Measurements from ENCODE around the gene C2CD4D.

The C2CD4D gene

GRCh38 chr1:151823175-151823574, 16.4 kb downstream of the C2CD4D start:
- H3K4me1 ChIP-seq (ENCODE audit: control insufficient read depth, insufficient read depth, low read length): peaks cover 14% of the 10 kb centered on the region
- no peak overlapping the region for H3K9ac ChIP-seq (ENCODE audit: low read depth, low read length)
- no peak overlapping the region for H3K27ac ChIP-seq (ENCODE audit: low read depth, low read length)
- no peaks in the 10 kb centered on the region for H3K9me3 ChIP-seq (ENCODE audit: control insufficient read depth, insufficient read depth, low read length)
- H3K36me3 ChIP-seq (ENCODE audit: control insufficient read depth, insufficient read depth, low read length): no peaks in the 10 kb centered on the region
- no peak overlapping the region for H3K4me3 ChIP-seq (ENCODE audit: low read depth, low read length)
- H3K27me3 ChIP-seq (ENCODE audit: control insufficient read depth, insufficient read depth, low read length): 0 out of 2 replicates have a peak, but pooled peaks cover 3% of the 10 kb centered on the region

- no peaks in the 10 kb centered on the region for H3K9me3 ChIP-seq (ENCODE audit: control insufficient read depth, insufficient read depth, low read length)
- no peak overlapping the region for H3K27ac ChIP-seq (ENCODE audit: low read depth, low read length)
- peaks cover 14% of the 10 kb centered on the region for H3K4me1 ChIP-seq (ENCODE audit: control insufficient read depth, insufficient read depth, low read length)
- no peak overlapping the region for H3K9ac ChIP-seq (ENCODE audit: low read depth, low read length)
- 0 out of 2 replicates have a peak, but pooled peaks cover 3% of the 10 kb centered on the region for H3K27me3 ChIP-seq (ENCODE audit: control insufficient read depth, insufficient read depth, low read length)
- no peaks in the 10 kb centered on the region for H3K36me3 ChIP-seq (ENCODE audit: control insufficient read depth, insufficient read depth, low read length)
- no peak overlapping the region for H3K4me3 ChIP-seq (ENCODE audit: low read depth, low read length)
These were observed 17.2 kb downstream of the C2CD4D start for GRCh38 chr1:151822404-151822803.

- Histone ChIP-seq H3K27me3 (ENCODE audit: control insufficient read depth, insufficient read depth, low read length) (0 out of 2 replicates have a peak, but pooled peaks cover 3% of the 10 kb centered on the region), H3K4me3 (ENCODE audit: low read depth, low read length) (no peak overlapping the region), H3K36me3 (ENCODE audit: control insufficient read depth, insufficient read depth, low read length) (no peaks in the 10 kb centered on the region), H3K27ac (ENCODE audit: low read depth, low read length) (no peak overlapping the region), H3K4me1 (ENCODE audit: control insufficient read depth, insufficient read depth, low read length) (peaks cover 9% of the 10 kb centered on the region; the same call in 1 of the 2 replicates), H3K9ac (ENCODE audit: low read depth, low read length) (no peak overlapping the region), H3K9me3 (ENCODE audit: control insufficient read depth, insufficient read depth, low read length) (no peaks in the 10 kb centered on the region)
These were observed 18.7 kb downstream of the C2CD4D start for GRCh38 chr1:151820940-151821339.

- no peaks in the 10 kb centered on the region for H3K9me3 ChIP-seq (ENCODE audit: control insufficient read depth, insufficient read depth, low read length)
- H3K9ac ChIP-seq (ENCODE audit: low read depth, low read length): no peak overlapping the region
- no peaks in the 10 kb centered on the region for H3K36me3 ChIP-seq (ENCODE audit: control insufficient read depth, insufficient read depth, low read length)
- no peak overlapping the region for H3K4me3 ChIP-seq (ENCODE audit: low read depth, low read length)
- 0 out of 2 replicates have a peak, but pooled peaks cover 3% of the 10 kb centered on the region for H3K4me1 ChIP-seq (ENCODE audit: control insufficient read depth, insufficient read depth, low read length)
- H3K27ac ChIP-seq (ENCODE audit: low read depth, low read length): no peak overlapping the region
- H3K27me3 ChIP-seq (ENCODE audit: control insufficient read depth, insufficient read depth, low read length): 0 out of 2 replicates have a peak, but pooled peaks cover 3% of the 10 kb centered on the region
These were observed 19.5 kb downstream of the C2CD4D start for GRCh38 chr1:151819976-151820623.

GRCh38 chr1:151819227-151819835, 20.3 kb downstream of the C2CD4D start:
- Histone ChIP-seq H3K9me3 (ENCODE audit: control insufficient read depth, insufficient read depth, low read length) (no peaks in the 10 kb centered on the region), H3K9ac (ENCODE audit: low read depth, low read length) (no peak overlapping the region), H3K27me3 (ENCODE audit: control insufficient read depth, insufficient read depth, low read length) (0 out of 2 replicates have a peak, but pooled peaks cover 3% of the 10 kb centered on the region), H3K4me3 (ENCODE audit: low read depth, low read length) (no peak overlapping the region), H3K27ac (ENCODE audit: low read depth, low read length) (no peak overlapping the region), H3K4me1 (ENCODE audit: control insufficient read depth, insufficient read depth, low read length) (0 out of 2 replicates have a peak, but pooled peaks cover 3% of the 10 kb centered on the region), H3K36me3 (ENCODE audit: control insufficient read depth, insufficient read depth, low read length) (no peaks in the 10 kb centered on the region)

- no peaks in the 10 kb centered on the region for H3K4me1 ChIP-seq (ENCODE audit: control insufficient read depth, insufficient read depth, low read length)
- no peak overlapping the region for H3K27ac ChIP-seq (ENCODE audit: low read depth, low read length)
- no peaks in the 10 kb centered on the region for H3K9me3 ChIP-seq (ENCODE audit: control insufficient read depth, insufficient read depth, low read length)
- no peaks in the 10 kb centered on the region for H3K36me3 ChIP-seq (ENCODE audit: control insufficient read depth, insufficient read depth, low read length)
- no peak overlapping the region for H3K4me3 ChIP-seq (ENCODE audit: low read depth, low read length)
- H3K27me3 ChIP-seq (ENCODE audit: control insufficient read depth, insufficient read depth, low read length): 0 out of 2 replicates have a peak, but pooled peaks cover under 1% of the 10 kb centered on the region
- H3K9ac ChIP-seq (ENCODE audit: low read depth, low read length): no peak overlapping the region
These were observed 22.3 kb downstream of the C2CD4D start for GRCh38 chr1:151817353-151817730.

GRCh38 chr1:151816548-151817352, 22.9 kb downstream of the C2CD4D start:
- H3K9ac ChIP-seq (ENCODE audit: low read depth, low read length): no peak overlapping the region
- H3K27ac ChIP-seq (ENCODE audit: low read depth, low read length): no peak overlapping the region
- no peaks in the 10 kb centered on the region for H3K9me3 ChIP-seq (ENCODE audit: control insufficient read depth, insufficient read depth, low read length)
- no peaks in the 10 kb centered on the region for H3K4me1 ChIP-seq (ENCODE audit: control insufficient read depth, insufficient read depth, low read length)
- no peaks in the 10 kb centered on the region for H3K27me3 ChIP-seq (ENCODE audit: control insufficient read depth, insufficient read depth, low read length)
- no peaks in the 10 kb centered on the region for H3K36me3 ChIP-seq (ENCODE audit: control insufficient read depth, insufficient read depth, low read length)
- no peak overlapping the region for H3K4me3 ChIP-seq (ENCODE audit: low read depth, low read length)

- H3K27me3 ChIP-seq (ENCODE audit: control insufficient read depth, insufficient read depth, low read length): no peaks in the 10 kb centered on the region
- no peaks in the 10 kb centered on the region for H3K36me3 ChIP-seq (ENCODE audit: control insufficient read depth, insufficient read depth, low read length)
- H3K9me3 ChIP-seq (ENCODE audit: control insufficient read depth, insufficient read depth, low read length): no peaks in the 10 kb centered on the region
- 0 out of 2 replicates have a peak, but pooled peaks cover 4% of the 10 kb centered on the region for H3K4me1 ChIP-seq (ENCODE audit: control insufficient read depth, insufficient read depth, low read length)
- no peak overlapping the region for H3K4me3 ChIP-seq (ENCODE audit: low read depth, low read length)
- no peak overlapping the region for H3K9ac ChIP-seq (ENCODE audit: low read depth, low read length)
- H3K27ac ChIP-seq (ENCODE audit: low read depth, low read length): no peak overlapping the region
These were observed 23.8 kb downstream of the C2CD4D start for GRCh38 chr1:151815716-151816327.

GRCh38 chr1:151814971-151815545, 24.6 kb downstream of the C2CD4D start:
- H3K27ac ChIP-seq (ENCODE audit: low read depth, low read length): no peak overlapping the region
- peaks cover 7% of the 10 kb centered on the region; the same call in 1 of the 2 replicates for H3K4me1 ChIP-seq (ENCODE audit: control insufficient read depth, insufficient read depth, low read length)
- H3K9ac ChIP-seq (ENCODE audit: low read depth, low read length): no peak overlapping the region
- no peaks in the 10 kb centered on the region for H3K9me3 ChIP-seq (ENCODE audit: control insufficient read depth, insufficient read depth, low read length)
- no peak overlapping the region for H3K4me3 ChIP-seq (ENCODE audit: low read depth, low read length)
- no peaks in the 10 kb centered on the region for H3K27me3 ChIP-seq (ENCODE audit: control insufficient read depth, insufficient read depth, low read length)
- no peaks in the 10 kb centered on the region for H3K36me3 ChIP-seq (ENCODE audit: control insufficient read depth, insufficient read depth, low read length)

- Histone ChIP-seq H3K36me3 (ENCODE audit: control insufficient read depth, insufficient read depth, low read length) (no peaks in the 10 kb centered on the region), H3K9ac (ENCODE audit: low read depth, low read length) (no peak overlapping the region), H3K27me3 (ENCODE audit: control insufficient read depth, insufficient read depth, low read length) (no peaks in the 10 kb centered on the region), H3K4me1 (ENCODE audit: control insufficient read depth, insufficient read depth, low read length) (peaks cover 12% of the 10 kb centered on the region), H3K4me3 (ENCODE audit: low read depth, low read length) (no peak overlapping the region), H3K27ac (ENCODE audit: low read depth, low read length) (no peak overlapping the region), H3K9me3 (ENCODE audit: control insufficient read depth, insufficient read depth, low read length) (no peaks in the 10 kb centered on the region)
These were observed 25.2 kb downstream of the C2CD4D start for GRCh38 chr1:151814426-151814825.

All from HUES48 (cell line).